GM12892 (cell line): ENCODE results near the gene SMARCD3.

Experiments used
- POLR2A ChIP-seq: IDR thresholded peaks from 2 replicates; pipeline ENCODE4 v1.6.1; 2011; ENCODE audit warnings: low read depth, low read length, control low read depth
- POLR2AphosphoS5 ChIP-seq: IDR thresholded peaks from 2 replicates; pipeline ENCODE4 v1.6.1; 2011; ENCODE audit warnings: low read depth, low read length, control low read depth
- TAF1 ChIP-seq: IDR thresholded peaks from 2 replicates; pipeline ENCODE4 v1.6.1; 2011; ENCODE audit warnings: low read depth, mild to moderate bottlenecking, control low read depth, low read length, borderline replicate concordance

DNA sequence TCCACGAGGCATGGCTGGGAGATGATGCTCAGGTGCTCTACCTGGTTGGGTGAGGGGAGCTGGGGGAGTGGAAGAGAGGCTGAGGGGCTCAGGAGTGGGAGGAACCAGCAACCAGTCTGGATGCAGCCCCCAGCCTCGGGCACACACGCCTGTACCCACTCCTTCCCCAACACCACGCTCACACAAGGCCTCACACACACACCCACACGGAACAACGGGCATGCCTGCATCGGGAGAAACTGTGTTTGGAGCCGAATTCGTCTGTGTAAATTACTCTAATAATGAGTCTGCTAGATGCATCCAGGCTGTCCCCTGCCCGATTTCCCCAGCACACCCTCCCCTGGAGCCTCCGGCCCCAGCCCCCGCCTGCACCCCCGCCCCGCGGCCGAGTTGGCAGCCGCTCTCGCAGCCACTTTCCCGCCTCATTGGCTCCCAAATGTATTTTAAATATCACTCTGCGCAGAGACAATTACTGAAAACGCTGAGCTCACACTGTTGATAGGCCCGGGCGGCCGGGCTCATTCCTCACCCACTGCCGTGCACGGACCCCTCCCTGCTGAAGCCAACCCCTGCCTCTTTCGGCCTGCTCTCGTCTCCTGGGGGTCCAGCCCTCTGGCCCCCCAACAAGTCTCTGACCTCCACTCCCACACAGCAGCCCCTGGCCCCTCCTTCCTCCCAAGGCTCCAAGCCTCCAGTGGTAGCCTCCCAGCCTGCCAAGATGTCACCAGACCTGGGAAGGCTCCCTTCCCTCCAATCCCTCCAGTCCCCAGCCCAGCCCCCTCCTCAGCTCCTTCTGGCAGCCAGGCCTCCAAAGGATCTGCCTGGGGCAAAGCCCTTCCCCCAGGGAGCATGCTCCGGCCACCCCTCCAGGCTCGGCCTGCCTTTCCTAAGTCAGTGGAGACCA, 49.3 kb downstream of the SMARCD3 start:
- TF ChIP-seq POLR2AphosphoS5 (no peak), POLR2A (no peak), TAF1 (no peak)
